ENCODE data around the gene PADI4. TPM values are rescaled to one million over a fixed set of nuclear protein-coding genes. Genes with fewer than 3 reads are reported as not detected.

PADI4 gene
- total and polyA plus RNA-seq, 2 of the 4 experiments (the other 2 are of a cell fraction): not detected

GRCh38 chr1:17272066-17272465, 35.9 kb upstream of the PADI4 start:
- Histone ChIP-seq H3K9ac (ENCODE audit: low read depth, low read length) (no peak overlapping the region), H4K5ac (ENCODE audit: low read depth, low read length) (no peak overlapping the region), H2AFZ (replicated peaks; ENCODE audit: low read length, poor library complexity) (no peak overlapping the region), H3K56ac (ENCODE audit: extremely low read depth, insufficient read depth, low read length) (no peak overlapping the region), H3K4me2 (ENCODE audit: low read depth, low read length) (no peak overlapping the region), H4K8ac (ENCODE audit: low read depth in 2 of 2, low read length in 2 of 2) (no peak overlapping the region), H2BK5ac (ENCODE audit: low read depth, low read length, poor library complexity, severe bottlenecking) (no peak overlapping the region), H3K27me3 (ENCODE audit: control insufficient read depth, insufficient read depth, low read length) (peaks cover 12% of the 10 kb centered on the region), H4K20me1 (ENCODE audit: insufficient read depth, low read length) (no peaks in the 10 kb centered on the region), H3K79me1 (ENCODE audit: low read depth in 1 of 2, low read length in 2 of 2) (no peaks in the 10 kb centered on the region), H3K4ac (ENCODE audit: low read depth, low read length) (no peak overlapping the region), H3K36me3 (ENCODE audit: control insufficient read depth, insufficient read depth, low read length) (no peaks in the 10 kb centered on the region), H2BK15ac (ENCODE audit: low read depth, low read length) (no peak overlapping the region), H4K91ac (ENCODE audit: insufficient read depth, low read depth, low read length) (no peak overlapping the region), H2BK20ac (ENCODE audit: low read depth, low read length) (no peak overlapping the region), H3K23ac (ENCODE audit: low read depth, low read length) (no peak overlapping the region), H3K14ac (replicated peaks; ENCODE audit: low read depth, low read length) (no peak overlapping the region), H2BK120ac (ENCODE audit: low read depth, low read length) (no peak overlapping the region), H3K4me1 (ENCODE audit: control insufficient read depth, insufficient read depth, low read length) (no peaks in the 10 kb centered on the region), H3K4me3 (ENCODE audit: insufficient read depth, low read depth, low read length) (no peak overlapping the region), H3K9me3 (ENCODE audit: control insufficient read depth, insufficient read depth, low read length) (no peaks in the 10 kb centered on the region), H2AK9ac (replicated peaks; ENCODE audit: low read depth, low read length, poor library complexity) (no peak overlapping the region), H3K18ac (ENCODE audit: low read depth, low read length) (no peak overlapping the region), H3K27ac (ENCODE audit: insufficient read depth, low read length) (no peak overlapping the region), H3K9me1 (ENCODE audit: insufficient read depth, low read length) (no peaks in the 10 kb centered on the region), H2AK5ac (ENCODE audit: low read depth, low read length) (no peak overlapping the region)
- dilution Hi-C loops (cut with HindIII; ENCODE audit: low sequenced_read_pairs, unreplicated experiment) (no loop called here), intact Hi-C loops (cut with micrococcal nuclease) (no loop called here), in situ Hi-C loops (cut with MboI; ENCODE audit: low sequenced_read_pairs) (no loop called here)
- TF ChIP-seq FOS (IDR thresholded peaks at IDR 0.05; ENCODE audit: low read depth, low read length) (no peak), RCOR1 (IDR thresholded peaks at IDR 0.05; ENCODE audit: insufficient replicate concordance, low read length) (no peak), SMC3 (IDR thresholded peaks at IDR 0.05; ENCODE audit: low read depth, low read length) (no peak), POLR2A (IDR thresholded peaks at IDR 0.05; ENCODE audit: low read depth, low read length) (no peak), MAZ (IDR thresholded peaks at IDR 0.05; ENCODE audit: borderline replicate concordance, low read depth, low read length) (no peak), CTCF (conservative IDR thresholded peaks at IDR 0.05; ENCODE audit: low read depth, low read length) (no peak), CHD1 (IDR thresholded peaks at IDR 0.05; ENCODE audit: low read depth, low read length) (no peak), CEBPB (IDR thresholded peaks at IDR 0.05; ENCODE audit: low read depth, low read length) (no peak)
- BruUV-seq (replicated peaks): no TSS peak
- no peak for DNase-seq
- ATAC-seq (ENCODE audit: low read depth): no peak
- POLR2A ChIA-PET (ENCODE audit: unreplicated experiment): no interaction called here
- WGBS, 2 experiments (ENCODE audit: extremely low coverage in 2 of 2, insufficient read length in 1 of 2): 82% methylated on average over 3 of the region's 6 CpGs; no CpG with 5 or more reads in 1 of the 2 experiments
- CTCF ChIA-PET: no interaction called here

All from IMR-90 (cell line).